ENCODE data around the gene PPM1B. TPM values are rescaled to one million over a fixed set of nuclear protein-coding genes. Genes with fewer than 3 reads are reported as not detected.
"Not testable (repeated sequence)": the region's sequence is repeated elsewhere in the genome, so short reads cannot be mapped to it uniquely, and the experiment has no call there.

The PPM1B gene
- total RNA-seq, 1 experiment from 2014 or later, result 43.5 TPM

- H3K27ac ChIP-seq (ENCODE audit: low read depth, low read length, poor library complexity, severe bottlenecking); H3K4me1 ChIP-seq (ENCODE audit: insufficient read depth, low read length, poor library complexity, severe bottlenecking); CTCF ChIA-PET; H3K9me3 ChIP-seq (ENCODE audit: low read depth, low read length, poor library complexity, severe bottlenecking); BruUV-seq (replicated peaks); POLR2A ChIA-PET (ENCODE audit: low non-redundant PET); H3K4me3 ChIP-seq (ENCODE audit: low read depth, low read length, poor library complexity, severe bottlenecking); H3K36me3 ChIP-seq (ENCODE audit: insufficient read depth, low read length, poor library complexity, severe bottlenecking); DNase-seq (ENCODE audit: low spot score); H3K27me3 ChIP-seq (replicated peaks; ENCODE audit: insufficient read depth, low read depth, low read length, poor library complexity); intact Hi-C loops (cut with micrococcal nuclease; ENCODE audit: unreplicated experiment): not testable (repeated sequence)
Observed at GRCh38 chr2:44257802-44258201, 89.1 kb downstream of the PPM1B start.

GRCh38 chr2:44267269-44267795, 98.7 kb downstream of the PPM1B start:
- ChIA-PET POLR2A (ENCODE audit: low non-redundant PET) (no interaction called here), CTCF (interaction anchor here (0.6 to 0.7 kb wide), 2 partner anchors 39 to 274 kb away, joined by 4 to 7 read pairs; no protein-coding TSS in a partner anchor)
- no peak for DNase-seq (ENCODE audit: low spot score)
- Histone ChIP-seq H3K9me3 (ENCODE audit: low read depth, low read length, poor library complexity, severe bottlenecking) (no peaks in the 10 kb centered on the region), H3K4me3 (ENCODE audit: low read depth, low read length, poor library complexity, severe bottlenecking) (no peak overlapping the region), H3K27ac (ENCODE audit: low read depth, low read length, poor library complexity, severe bottlenecking) (no peak overlapping the region), H3K27me3 (replicated peaks; ENCODE audit: insufficient read depth, low read depth, low read length, poor library complexity) (no peaks in the 10 kb centered on the region), H3K36me3 (ENCODE audit: insufficient read depth, low read length, poor library complexity, severe bottlenecking) (no peaks in the 10 kb centered on the region), H3K4me1 (ENCODE audit: insufficient read depth, low read length, poor library complexity, severe bottlenecking) (peaks cover 8% of the 10 kb centered on the region)
- TF ChIP-seq EZH2 (IDR thresholded peaks at IDR 0.05; ENCODE audit: borderline replicate concordance, low read depth, low read length, poor library complexity, severe bottlenecking) (no peak), CTCF (conservative IDR thresholded peaks at IDR 0.05; ENCODE audit: low read depth, low read length) (no peak)
- intact Hi-C loops (cut with micrococcal nuclease; ENCODE audit: unreplicated experiment), result no loop called here
- no TSS peak for BruUV-seq (replicated peaks)

- Histone ChIP-seq H3K4me1 (ENCODE audit: insufficient read depth, low read length, poor library complexity, severe bottlenecking) (peaks cover 8% of the 10 kb centered on the region), H3K27me3 (replicated peaks; ENCODE audit: insufficient read depth, low read depth, low read length, poor library complexity) (no peaks in the 10 kb centered on the region), H3K36me3 (ENCODE audit: insufficient read depth, low read length, poor library complexity, severe bottlenecking) (no peaks in the 10 kb centered on the region), H3K9me3 (ENCODE audit: low read depth, low read length, poor library complexity, severe bottlenecking) (no peaks in the 10 kb centered on the region), H3K4me3 (ENCODE audit: low read depth, low read length, poor library complexity, severe bottlenecking) (no peak overlapping the region), H3K27ac (ENCODE audit: low read depth, low read length, poor library complexity, severe bottlenecking) (no peak overlapping the region)
- TF ChIP-seq CTCF (conservative IDR thresholded peaks at IDR 0.05; ENCODE audit: low read depth, low read length) (no peak), EZH2 (IDR thresholded peaks at IDR 0.05; ENCODE audit: borderline replicate concordance, low read depth, low read length, poor library complexity, severe bottlenecking) (no peak)
- ChIA-PET CTCF (interaction anchor here (0.6 to 0.7 kb wide), 2 partner anchors 38 to 273 kb away, joined by 4 to 7 read pairs; no protein-coding TSS in a partner anchor), POLR2A (ENCODE audit: low non-redundant PET) (no interaction called here)
- BruUV-seq (replicated peaks), result no TSS peak
- intact Hi-C loops (cut with micrococcal nuclease; ENCODE audit: unreplicated experiment), result no loop called here
- DNase-seq (ENCODE audit: low spot score), result peak; percentile 59
Observed at GRCh38 chr2:44267796-44268648, 99.3 kb downstream of the PPM1B start.

Measured in A673 (cell line).